GM12892 (cell line): ENCODE data around the gene SHISA6.
"Not testable (repeated sequence)": the region's sequence is repeated elsewhere in the genome, so short reads cannot be mapped to it uniquely, and the experiment has no call there.

Experiments
- POLR2A ChIP-seq: IDR thresholded peaks from 2 replicates; pipeline ENCODE4 v1.6.1; 2011; ENCODE audit warnings: low read depth, low read length, control low read depth
- TAF1 ChIP-seq: IDR thresholded peaks from 2 replicates; pipeline ENCODE4 v1.6.1; 2011; ENCODE audit warnings: low read depth, mild to moderate bottlenecking, control low read depth, low read length, borderline replicate concordance

GRCh38 chr17:11316451-11316850 lies 75.4 kb downstream of the SHISA6 start:
- not testable (repeated sequence) for TF ChIP-seq POLR2A, TAF1
